ENCODE data around the gene DNAI2.
A peak's percentile ranks its signal among the peaks of the same experiment; 100 is the strongest.
"Not testable (repeated sequence)": the region's sequence is repeated elsewhere in the genome, so short reads cannot be mapped to it uniquely, and the experiment has no call there.

The DNAI2 gene

DNA sequence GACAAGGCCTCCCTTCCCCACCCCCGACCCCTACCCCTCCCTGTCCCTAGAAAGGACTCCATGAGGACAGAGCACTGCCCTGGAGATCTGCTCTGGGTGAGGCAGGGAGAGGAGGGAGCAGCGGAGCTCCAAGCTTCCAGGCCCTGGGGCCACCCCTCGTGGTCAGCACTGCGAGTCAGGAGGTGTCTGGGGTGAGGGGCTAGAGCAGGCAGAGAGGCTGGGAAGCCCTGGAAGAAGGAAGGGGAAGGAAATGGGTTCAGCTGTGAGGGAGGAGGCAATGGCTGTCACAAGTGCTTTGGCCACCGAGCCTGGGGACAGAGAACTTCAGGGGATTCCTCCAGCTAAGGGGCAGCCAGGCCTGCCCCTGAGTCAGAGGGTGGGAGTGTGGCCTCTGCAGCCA lies 28.2 kb upstream of the DNAI2 start:
- DNase-seq = no peak

DNA sequence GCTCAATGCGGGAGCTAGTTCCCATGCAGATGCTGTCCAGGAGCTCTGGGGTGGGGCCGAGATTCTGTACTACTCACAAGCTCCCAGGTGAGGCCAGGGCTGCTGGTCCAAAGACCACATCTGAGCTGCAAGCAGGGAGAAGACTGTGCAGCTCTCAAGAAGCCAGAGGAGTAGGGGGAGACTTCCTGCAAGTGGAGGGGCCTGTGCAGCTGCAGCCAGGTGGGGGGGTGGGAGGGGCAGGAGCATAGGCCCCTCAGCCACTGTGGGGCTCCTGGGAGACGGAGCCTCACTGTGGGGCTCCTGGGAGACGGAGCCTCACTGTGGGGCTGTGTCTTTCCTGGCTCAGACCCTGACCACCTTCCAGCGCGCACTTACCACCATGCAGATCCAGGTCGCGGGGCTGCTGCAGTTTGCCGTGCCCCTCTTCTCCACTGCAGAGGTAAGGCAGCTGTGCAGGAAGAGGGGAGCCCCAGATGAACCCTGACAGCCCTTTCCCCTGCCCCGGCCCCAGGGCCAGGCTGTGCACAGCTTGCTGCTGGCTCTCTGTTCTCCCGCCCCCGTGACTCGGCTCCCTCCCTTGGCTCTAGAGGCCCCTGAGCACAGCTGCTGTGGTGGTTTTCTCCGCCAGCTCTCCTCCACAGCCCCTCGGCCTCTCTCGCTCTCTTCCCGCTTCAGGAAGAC lies 24.3 kb upstream of the DNAI2 start:
- peak; percentile 32 for DNase-seq

DNA sequence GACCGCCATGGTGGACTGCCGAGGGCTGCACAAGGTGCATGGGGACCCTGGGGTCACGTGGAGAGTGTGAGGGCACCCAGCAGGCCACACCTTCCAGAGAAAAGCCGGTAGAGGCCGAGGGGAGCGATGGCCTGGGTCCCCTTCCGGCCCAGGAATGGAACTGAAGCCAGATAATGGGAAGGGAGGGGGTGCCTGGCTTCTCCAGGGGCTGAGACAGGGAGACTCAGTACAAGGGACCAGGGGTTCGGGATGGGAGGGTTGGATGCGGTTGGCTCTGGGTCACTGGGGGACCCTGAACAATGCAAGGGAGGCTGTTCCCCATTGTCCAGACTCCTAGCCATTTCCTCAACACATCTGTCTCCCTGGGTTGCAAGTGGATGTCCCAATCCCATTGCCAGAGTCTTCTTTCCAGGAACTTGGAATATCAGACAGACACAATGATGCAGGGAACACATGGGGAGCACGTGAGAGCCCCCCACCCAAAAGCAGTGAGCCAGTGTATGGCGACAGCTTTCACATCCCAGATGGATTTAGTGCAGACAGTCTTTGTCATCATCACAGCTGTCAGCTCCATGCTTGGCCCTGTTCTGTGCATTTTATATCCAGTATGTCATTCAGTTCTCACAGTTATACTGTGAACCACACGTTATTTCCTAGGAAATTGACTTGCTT lies 23.6 kb upstream of the DNAI2 start:
- peak; percentile 59 for DNase-seq

DNA sequence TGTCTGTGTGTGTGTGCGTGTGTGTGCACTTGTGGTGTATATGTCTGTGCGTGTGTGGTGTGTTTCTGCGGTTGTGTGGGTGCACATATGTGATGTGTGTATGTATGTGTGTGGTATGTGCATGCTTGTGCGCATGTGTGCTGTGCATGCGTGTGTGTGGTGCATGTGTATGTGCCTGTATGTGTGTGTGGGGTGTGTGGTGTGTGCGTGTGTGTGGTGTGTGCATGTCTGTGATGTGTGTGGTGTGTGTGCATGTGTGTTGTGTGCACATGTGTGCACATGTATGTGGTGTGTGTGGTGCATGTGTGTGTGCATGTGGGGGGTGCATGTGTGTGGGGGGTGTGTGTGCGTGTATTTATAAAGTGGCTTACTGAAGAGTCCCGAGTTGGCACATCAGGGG lies 23.0 kb upstream of the DNAI2 start:
- no peak for DNase-seq

DNA sequence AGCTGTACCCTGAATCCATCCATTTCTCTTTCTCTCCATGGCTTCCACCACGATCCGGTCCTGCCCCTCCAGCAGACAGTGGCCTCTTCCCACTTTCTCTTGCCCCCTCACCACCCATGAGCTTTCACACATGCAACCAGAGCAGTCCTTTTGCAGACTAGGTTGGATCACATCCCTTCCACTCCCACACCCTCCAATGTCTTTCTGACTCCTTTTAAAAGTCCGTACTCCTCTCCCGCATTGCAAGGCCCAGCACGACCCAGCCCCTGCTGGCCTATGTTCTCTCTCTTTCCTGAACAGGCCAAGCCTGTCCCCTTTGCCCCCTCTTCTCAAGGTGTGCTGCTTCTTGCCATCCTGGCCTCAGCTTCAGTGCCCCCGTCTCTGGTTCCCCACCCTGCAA lies 22.5 kb upstream of the DNAI2 start:
- DNase-seq = no peak

DNA sequence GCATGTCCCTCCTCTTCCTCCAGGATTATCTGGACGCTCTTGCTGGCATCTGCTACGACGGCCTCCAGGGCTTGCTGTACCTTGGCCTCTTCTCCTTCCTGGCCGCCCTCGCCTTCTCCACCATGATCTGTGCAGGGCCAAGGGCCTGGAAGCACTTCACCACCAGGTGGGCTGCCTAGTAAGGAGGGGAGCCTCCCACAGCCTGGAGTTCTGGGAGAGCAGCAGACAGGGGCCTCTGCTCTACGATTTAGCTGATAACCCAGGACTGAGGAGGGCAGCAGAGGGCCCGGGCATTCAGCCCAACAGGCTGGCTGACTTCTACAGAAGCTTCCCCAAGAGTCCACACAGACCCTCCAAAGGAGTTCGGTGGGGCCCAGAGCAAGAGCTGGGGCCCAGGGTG lies 21.8 kb upstream of the DNAI2 start:
- DNase-seq = no peak

DNA sequence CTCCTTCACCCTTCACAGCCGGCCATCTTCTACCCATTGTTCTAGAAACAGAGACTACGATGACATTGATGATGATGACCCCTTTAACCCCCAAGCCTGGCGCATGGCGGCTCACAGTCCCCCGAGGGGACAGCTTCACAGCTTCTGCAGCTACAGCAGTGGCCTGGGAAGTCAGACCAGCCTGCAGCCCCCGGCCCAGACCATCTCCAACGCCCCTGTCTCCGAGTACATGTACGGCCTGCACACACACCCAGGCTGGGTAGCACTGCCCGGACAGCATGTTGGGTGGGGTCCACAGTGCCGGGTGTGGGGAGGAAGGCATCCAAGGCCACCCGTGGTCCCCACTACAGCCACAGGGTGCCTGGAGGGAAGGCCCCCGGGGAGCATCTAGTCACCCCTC lies 21.0 kb upstream of the DNAI2 start:
- no peak for DNase-seq

DNA sequence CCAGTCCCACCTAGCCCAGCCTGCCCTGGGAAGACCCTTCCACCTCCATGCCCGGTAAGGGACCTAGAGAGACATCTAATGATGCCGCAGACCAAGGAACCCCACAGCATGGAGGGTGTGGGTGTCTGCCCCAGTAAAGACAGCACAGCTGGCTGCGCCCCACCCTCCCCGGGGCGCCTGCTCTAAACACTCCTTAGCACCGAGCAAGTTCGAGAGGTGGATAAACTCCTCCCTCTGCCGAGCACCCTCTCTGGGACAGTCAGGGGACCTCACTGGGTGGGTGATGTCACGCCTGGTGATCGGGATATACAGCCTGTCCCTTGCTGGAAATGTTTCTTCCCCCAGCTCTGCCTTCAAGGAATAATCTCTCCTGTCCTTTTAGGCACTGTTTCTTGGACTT lies 16.7 kb upstream of the DNAI2 start:
- no peak for DNase-seq

DNA sequence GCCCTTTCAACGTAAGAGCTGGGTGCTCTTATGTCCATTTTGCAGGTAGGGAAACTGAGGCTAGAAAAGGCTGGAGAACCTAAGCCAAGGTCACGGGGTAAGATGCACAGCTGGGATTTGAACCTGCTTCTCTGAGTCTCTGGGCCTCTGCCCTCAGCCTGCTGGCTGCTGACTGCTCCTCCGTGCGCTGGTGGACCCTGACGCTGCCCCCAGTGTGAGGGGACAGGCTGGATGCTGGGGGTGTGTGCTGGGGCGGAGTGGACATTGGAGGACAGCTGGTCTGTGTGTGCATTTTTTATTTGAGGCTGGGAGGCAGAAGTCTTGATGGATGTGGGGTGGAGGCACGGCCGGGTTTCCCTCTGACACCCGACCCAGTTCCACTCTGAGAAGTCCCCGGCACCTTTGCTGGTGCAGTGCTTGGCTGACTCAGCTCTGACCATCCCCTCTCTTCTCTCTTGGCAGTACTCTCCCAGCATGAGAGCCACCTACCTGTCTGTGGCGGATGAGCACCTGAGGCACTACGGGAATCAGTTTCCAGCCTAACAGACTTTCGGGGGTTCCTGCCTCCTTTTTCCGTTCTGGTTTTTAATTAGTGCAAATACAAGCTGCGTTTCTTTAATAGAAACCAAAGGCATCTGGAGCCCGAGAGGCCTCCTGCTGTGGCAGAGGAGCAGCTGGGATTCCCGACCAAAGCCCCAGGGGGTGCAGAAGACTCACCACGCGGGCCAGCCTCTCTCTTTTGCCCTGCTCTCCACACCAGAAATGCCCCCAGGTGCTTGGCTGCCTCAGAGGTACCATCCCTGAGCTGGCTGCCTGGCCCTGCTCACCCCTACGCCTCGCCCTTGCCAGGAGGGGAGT lies 14.1 kb upstream of the DNAI2 start:
- peak; percentile 89 for DNase-seq

DNA sequence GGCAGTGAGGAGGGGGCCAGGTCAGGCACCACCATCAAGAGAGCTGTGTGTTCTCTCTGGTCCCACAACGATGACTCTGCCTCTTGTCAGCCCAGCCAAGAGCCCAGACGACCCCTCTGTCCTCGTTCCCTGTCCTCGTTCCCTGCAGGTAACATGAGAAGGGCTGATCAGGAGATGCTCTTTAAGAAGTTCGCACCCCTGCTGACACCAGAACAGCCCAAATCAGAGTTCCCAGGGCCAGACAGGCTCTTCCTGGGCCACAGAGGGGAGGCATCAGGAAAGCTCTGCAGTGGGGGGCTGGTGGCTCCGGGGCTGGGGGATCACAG lies 13.5 kb upstream of the DNAI2 start:
- no peak for DNase-seq

DNA sequence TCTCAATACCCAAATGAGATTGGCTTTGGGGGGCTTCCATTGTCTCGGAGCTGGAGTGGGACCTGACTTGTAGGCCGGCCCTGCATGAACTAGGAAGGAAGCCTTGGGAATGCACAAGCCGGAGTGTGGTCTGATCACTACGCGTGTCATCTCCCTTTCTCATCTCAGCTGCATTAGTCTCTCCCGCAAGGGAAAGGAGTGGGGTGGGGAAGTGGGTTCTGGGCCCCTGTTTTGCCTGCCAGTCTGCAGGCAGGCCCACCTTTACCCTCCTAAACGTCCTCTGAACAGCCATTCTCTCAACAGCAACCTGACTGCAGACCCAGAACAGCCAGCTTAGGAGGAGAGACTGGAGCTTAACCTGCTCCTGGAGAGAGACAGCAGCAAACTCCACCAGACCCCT lies 11.4 kb upstream of the DNAI2 start:
- DNase-seq = no peak

DNA sequence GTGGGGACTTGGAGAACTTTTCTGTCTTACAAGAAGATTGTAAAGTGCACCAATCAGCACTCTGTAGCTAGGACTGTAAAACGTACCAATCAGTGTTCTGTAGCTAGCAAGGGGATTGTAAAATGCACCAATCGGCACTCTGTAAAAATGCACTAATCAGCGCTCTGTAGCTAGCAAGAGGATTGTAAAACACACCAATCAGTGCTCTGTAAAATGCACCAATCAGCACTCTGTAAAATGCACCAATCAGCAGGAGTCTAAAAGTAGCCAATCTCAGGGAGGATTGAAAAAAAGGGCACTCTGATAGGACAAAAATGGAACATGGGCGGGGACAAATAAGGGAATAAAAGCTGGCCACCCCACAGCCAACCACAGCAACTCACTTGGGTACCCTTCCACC lies 7.0 kb upstream of the DNAI2 start:
- not testable (repeated sequence) for DNase-seq

DNA sequence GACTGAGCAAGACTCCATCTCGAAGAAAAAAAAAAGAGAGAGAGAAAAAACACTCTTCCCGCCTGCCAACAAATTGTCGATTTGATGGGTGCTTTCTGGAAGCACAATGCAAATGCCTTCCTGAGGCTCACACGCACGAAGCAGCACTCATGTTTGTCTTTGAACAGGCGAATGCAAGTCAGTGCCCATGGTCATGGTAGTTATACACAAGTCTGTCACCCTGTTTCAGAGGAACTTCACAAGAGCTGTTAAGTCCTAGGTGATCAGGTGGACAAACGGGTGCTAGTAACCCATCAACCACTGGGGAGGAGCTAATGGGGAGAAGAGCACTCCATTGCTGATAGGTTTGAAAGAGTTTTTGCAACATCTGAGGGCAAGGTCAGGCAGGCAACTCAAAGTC lies 6.5 kb upstream of the DNAI2 start:
- no peak for DNase-seq

DNA sequence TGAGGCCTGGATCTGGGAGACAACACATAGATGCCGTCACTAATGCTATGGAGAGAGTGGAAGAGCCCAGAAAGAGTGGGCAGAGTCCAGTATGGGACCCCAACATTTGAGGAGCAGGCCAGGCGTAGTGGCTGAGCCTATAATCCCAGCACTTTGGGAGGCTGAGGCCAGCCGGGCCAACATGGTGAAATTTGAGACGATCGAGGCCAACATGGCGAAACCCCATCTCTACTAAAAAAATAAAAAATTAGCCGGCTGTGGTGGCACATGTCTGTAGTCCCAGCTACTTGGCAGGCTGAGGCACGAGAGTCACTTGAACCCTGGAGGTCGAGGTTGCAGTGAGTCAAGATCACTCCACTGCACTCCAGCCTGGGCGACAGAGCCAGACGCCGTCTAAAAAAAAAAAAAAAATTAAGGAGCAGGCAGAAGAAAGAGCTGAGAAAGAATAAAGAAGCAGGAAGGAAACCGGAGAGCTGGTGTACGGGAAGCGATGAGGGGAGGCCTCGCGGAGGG lies 6.0 kb upstream of the DNAI2 start:
- no peak for DNase-seq

DNA sequence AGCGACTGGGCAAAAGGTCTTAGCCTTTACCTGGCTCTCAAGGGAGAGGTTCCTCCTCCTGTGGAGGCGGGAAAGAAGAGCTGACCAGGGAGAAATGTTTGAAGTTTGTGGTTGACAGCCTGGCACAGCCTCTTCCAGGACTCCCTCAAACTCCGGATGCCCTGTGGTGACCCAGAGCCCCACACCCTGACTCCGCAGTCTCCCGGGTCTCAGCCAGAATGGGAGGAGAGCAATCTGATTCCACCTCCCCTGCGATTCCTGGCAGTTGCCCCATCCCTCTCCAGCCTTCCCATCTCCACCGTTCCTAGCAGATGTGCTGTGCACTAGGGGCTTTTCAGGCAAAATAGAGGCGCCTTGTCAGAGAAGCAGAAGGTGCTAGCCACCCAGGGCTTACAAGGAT lies 5.5 kb upstream of the DNAI2 start:
- DNase-seq = no peak

DNA sequence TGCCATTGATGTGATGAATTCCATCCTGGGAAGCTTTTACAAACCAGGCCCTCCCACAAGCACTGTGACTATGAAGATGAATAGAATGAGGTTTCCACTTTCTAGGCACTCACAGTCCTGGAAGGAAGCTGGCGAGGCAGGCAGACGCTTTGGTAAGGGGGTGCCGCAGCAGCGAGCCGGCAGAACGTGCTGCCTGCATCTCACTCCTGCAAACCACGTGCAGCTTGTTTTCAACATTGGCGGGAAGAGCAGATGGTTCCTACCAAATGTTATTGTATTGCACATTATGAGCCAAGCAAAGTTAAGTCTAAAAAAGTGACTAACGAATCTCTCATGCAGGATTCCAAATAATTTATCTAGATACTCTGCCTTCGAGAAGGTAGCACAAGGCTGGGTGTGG lies 3.7 kb upstream of the DNAI2 start:
- DNase-seq = peak; percentile 83

DNA sequence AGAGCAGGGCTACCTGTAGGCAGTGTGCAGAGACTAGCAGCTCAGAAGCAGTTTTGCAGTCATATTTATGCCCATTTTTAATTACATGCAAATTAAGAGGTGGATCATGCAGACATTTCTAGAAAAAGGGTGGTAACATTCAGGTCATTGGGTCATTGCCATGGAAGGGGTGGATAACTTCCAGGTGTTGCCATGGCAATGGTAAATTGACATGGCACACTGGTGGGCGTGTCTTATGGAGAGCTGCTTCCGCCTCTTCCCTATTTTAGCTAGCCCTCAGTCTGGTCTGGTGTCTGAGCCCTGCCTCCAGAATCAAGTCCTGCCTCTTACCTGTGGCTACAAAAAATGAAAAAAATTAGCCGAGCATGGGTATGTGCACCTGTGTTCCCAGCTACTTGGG lies 2.8 kb upstream of the DNAI2 start:
- no peak for DNase-seq

DNA sequence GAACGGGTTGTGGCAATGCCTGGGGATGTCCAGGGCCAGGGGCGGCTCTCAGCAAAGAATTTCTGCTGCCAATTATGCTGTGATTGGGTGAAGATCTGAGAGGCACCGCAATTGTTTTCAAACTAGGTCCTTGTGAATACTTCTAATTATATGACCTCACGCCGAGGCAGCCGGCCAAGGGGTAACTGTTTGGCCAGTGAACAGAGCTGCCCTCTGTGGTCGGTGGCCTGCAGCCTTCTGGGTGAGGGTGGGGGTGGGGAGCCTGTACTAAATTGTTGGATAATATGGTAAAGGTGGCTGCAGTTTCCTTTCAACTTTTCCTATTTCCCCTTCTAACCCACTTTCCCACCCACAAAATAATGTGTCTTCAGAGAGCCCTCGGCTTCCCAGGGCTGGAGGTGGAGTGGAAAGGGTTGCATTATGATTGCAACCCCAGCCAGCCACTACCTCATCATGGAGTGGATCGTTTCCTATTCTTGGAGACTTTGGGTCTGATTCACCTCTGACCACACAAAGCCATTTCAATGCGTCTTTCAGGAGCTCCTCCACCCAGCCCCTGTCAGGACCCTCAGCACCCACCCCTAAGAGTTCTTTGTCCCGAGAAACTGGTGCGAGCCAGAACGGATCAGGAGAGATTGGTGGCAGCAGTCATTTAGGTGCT lies 2.0 kb upstream of the DNAI2 start:
- DNase-seq = no peak

DNA sequence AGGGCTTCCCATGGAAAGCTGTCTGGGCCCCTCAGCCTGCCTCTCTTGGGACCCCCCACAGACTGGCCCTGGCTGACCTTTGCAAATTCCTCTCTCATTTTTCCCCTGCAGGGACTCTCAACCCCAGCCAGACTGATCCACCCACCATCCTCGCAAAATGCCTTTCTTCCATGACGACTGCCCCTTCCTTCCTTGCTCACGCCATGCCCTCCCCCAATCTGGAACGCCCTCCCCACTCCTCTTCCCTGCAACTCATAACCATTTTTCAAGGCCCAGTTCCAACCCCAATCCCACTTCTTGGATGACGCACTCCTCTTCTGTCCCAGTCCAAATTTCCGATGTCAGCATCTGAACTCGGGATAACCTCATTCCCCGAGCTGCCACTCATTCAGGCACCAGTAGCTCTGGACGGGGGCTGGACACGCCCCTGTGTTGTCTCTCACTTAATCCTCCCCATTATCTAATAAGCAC lies 1.3 kb upstream of the DNAI2 start:
- DNase-seq = no peak

DNA sequence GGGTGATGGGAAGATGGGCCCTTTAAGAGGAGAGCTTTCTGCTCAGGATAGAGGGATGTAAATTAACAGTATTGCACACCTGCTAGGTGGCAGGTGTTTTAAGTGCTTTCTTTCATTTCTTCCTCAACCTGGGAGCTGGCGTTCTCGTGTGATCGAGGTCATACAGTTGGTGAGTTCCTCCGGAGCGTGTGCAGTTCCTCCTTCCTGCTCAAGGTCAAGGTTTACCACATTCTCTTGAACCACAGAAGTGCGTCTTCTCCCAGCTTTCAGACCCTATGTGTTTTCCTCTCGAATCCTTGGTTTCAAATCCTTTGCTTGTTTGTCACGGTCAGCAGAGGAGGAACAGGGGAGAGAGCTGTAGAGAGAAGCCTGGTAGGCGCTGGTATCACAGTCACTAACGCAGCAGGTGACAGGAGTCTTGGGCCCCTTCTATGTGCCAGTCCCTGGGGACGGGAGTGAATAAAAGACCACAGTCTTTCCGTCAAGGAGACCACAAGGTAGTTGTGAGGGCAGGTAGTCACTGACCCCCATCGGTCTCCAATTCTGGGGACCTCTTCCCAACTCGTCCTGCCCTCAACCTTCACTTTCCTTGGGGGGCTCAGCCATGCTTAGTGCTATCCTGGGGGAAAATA lies 791 bp downstream of the DNAI2 start:
- no peak for DNase-seq

DNA sequence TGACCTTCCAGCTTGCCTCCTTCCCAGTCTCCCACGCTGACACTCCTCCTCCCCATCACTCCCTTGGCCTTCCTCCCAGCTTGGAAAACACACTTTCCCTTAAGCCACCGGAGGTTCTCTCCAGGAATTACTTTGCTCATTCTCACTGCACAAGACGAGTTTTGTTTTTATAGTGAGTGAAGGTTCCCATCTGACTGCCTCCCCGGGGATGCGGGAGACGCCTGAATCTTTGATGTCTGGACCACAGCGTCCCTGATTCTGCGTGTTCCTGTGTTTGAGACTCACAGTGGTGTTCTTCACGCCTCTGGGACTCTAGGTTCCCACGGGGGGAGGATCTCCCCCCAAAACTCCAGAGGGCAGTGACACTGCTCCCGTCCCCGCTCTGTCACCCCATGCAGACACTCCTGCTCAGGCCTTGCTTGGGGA lies 2.0 kb downstream of the DNAI2 start:
- DNase-seq = no peak

DNA sequence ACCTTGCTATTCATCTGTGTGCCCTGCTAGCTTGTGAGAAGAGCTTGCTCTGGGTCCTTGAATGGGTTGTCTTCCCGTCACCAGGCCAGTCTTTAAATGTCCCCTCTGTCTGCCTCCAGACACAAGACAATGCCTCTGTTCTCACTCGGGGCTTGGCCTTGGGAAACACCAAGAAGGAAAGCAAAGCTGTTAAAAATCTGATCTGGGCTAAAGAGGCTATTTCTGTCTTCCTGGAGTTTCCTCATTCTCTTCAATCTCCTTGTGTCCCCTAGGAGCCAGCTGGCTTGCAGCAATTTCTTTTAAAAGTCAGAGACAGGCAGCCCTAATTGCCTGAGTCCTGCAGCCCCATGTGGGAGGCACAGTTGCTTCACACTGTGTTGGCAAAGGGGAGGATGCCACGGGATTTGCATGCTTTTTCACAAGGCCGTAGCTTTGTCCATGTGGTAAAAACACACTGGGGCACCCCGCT lies 2.5 kb downstream of the DNAI2 start:
- no peak for DNase-seq

DNA sequence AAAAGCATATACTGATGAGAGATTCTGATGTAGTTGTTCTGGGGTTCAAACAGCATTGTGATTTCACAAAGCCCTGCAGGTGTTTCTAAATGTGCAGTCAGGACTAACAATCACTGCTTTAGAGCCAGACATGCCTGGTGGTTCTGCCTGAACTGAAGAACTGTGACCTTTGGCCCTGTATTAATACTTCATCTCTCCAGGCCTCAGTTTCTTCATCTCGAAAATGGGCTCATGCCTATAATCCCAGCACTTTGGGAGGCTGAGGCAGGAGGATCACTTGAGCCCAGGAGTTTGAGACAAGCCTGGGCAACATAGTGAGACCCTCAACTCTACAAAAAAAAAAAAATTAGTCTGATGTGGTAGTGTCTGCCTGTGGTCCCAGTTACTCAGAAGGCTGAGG lies 3.9 kb downstream of the DNAI2 start:
- DNase-seq = no peak

All from NCI-H1694 treated with DMSO at 0.1 percent for 48 hours (cell line).